Measurements from ENCODE around the gene PLCD4. TPM values are rescaled to one million over a fixed set of nuclear protein-coding genes. Genes with fewer than 3 reads are reported as not detected.

PLCD4 gene
- total RNA-seq, 1 experiment from 2014 or later = 0.24 TPM

GRCh38 chr2:218655751-218656150 lies 48.1 kb downstream of the PLCD4 start:
- Histone ChIP-seq H3K4me3 (ENCODE audit: low read depth, low read length, poor library complexity, severe bottlenecking) (no peak overlapping the region), H3K9me3 (ENCODE audit: low read depth, low read length, poor library complexity, severe bottlenecking) (no peaks in the 10 kb centered on the region), H3K36me3 (ENCODE audit: insufficient read depth, low read length, poor library complexity, severe bottlenecking) (peaks cover 64% of the 10 kb centered on the region), H3K27me3 (replicated peaks; ENCODE audit: insufficient read depth, low read depth, low read length, poor library complexity) (no peaks in the 10 kb centered on the region), H3K4me1 (ENCODE audit: insufficient read depth, low read length, poor library complexity, severe bottlenecking) (peaks cover 5% of the 10 kb centered on the region), H3K27ac (ENCODE audit: low read depth, low read length, poor library complexity, severe bottlenecking) (no peak overlapping the region)
- POLR2A ChIA-PET (ENCODE audit: low non-redundant PET) = no interaction called here
- no TSS peak for BruUV-seq (replicated peaks)
- CTCF ChIA-PET = no interaction called here
- intact Hi-C loops (cut with micrococcal nuclease; ENCODE audit: unreplicated experiment) = no loop called here
- DNase-seq (ENCODE audit: low spot score) = no peak
- TF ChIP-seq EZH2 (IDR thresholded peaks at IDR 0.05; ENCODE audit: borderline replicate concordance, low read depth, low read length, poor library complexity, severe bottlenecking) = no peak
- TF ChIP-seq, protein P1, sequence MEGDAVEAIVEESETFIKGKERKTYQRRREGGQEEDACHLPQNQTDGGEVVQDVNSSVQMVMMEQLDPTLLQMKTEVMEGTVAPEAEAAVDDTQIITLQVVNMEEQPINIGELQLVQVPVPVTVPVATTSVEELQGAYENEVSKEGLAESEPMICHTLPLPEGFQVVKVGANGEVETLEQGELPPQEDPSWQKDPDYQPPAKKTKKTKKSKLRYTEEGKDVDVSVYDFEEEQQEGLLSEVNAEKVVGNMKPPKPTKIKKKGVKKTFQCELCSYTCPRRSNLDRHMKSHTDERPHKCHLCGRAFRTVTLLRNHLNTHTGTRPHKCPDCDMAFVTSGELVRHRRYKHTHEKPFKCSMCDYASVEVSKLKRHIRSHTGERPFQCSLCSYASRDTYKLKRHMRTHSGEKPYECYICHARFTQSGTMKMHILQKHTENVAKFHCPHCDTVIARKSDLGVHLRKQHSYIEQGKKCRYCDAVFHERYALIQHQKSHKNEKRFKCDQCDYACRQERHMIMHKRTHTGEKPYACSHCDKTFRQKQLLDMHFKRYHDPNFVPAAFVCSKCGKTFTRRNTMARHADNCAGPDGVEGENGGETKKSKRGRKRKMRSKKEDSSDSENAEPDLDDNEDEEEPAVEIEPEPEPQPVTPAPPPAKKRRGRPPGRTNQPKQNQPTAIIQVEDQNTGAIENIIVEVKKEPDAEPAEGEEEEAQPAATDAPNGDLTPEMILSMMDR (conservative IDR thresholded peaks at IDR 0.05; ENCODE audit: low read depth, low read length) = no peak

DNA sequence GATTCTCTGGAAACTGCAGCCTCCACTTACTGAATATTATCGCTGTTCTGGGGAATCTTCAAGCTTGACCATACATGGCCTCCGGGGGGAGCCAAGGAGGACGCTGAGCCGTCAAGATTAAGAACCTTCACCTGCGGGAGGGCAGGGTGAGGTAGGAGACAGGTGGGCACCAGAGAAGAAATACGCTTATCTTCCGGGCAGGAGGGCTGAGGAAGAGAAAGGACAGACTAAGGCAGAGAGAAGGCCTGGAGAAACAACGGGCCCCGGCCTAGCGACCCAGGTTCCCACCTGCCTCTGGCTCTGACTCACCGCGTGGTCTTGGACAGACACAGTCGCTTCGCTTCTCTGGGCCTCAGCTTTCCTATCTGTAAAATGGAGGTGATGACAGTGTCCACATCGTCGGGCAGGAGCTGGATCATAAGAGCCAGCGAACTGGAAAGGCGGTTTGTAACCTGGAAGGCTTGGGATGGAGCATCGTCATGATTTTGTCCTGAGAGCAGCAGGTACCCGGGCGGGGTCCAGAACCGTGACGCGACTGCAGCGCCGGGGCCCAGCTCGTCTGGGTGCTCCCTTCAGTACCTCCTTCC lies 51.1 kb downstream of the PLCD4 start:
- Histone ChIP-seq H3K27me3 (replicated peaks; ENCODE audit: insufficient read depth, low read depth, low read length, poor library complexity) (no peaks in the 10 kb centered on the region), H3K4me3 (ENCODE audit: low read depth, low read length, poor library complexity, severe bottlenecking) (peak overlapping the region; percentile 89), H3K36me3 (ENCODE audit: insufficient read depth, low read length, poor library complexity, severe bottlenecking) (peaks cover 57% of the 10 kb centered on the region), H3K27ac (ENCODE audit: low read depth, low read length, poor library complexity, severe bottlenecking) (peak overlapping the region; percentile 85), H3K9me3 (ENCODE audit: low read depth, low read length, poor library complexity, severe bottlenecking) (no peaks in the 10 kb centered on the region), H3K4me1 (ENCODE audit: insufficient read depth, low read length, poor library complexity, severe bottlenecking) (peaks cover 6% of the 10 kb centered on the region)
- TF ChIP-seq, protein P1 (conservative IDR thresholded peaks at IDR 0.05; ENCODE audit: low read depth, low read length) = peak; percentile 50
- no peak for TF ChIP-seq EZH2 (IDR thresholded peaks at IDR 0.05; ENCODE audit: borderline replicate concordance, low read depth, low read length, poor library complexity, severe bottlenecking)
- intact Hi-C loops (cut with micrococcal nuclease; ENCODE audit: unreplicated experiment) = loop anchor here (1.0 kb wide), 1 partner anchor 189 kb away; no protein-coding TSS in a partner anchor
- ChIA-PET POLR2A (ENCODE audit: low non-redundant PET) (interaction anchor here (0.6 to 1.2 kb wide), 2 partner anchors 52 to 67 kb away, joined by 4 read pairs; partner anchors contain the start of gene TTLL4), CTCF (interaction anchor here (0.6 to 2.3 kb wide), 2 partner anchors 78 to 189 kb away, joined by 7 to 28 read pairs; no protein-coding TSS in a partner anchor)
- TSS peak; percentile 76 for BruUV-seq (replicated peaks)
- peak; percentile 62 for DNase-seq (ENCODE audit: low spot score)

GRCh38 chr2:218659258-218659987 lies 51.7 kb downstream of the PLCD4 start, which contains the start of the genes BCS1L and ZNF142:
BCS1L (plus strand) TSS chr2:218659683; CDS start chr2:218660988, 1,305 bp downstream.
ZNF142 (minus strand) TSS chr2:218659623; CDS start chr2:218656429, 3,194 bp downstream.
- POLR2A ChIA-PET (ENCODE audit: low non-redundant PET) = interaction anchor here (0.6 to 1.2 kb wide), 2 partner anchors 51 to 275 kb away, joined by 4 to 8 read pairs; partner anchors contain the start of gene TTLL4
- no TSS peak for BruUV-seq (replicated peaks)
- intact Hi-C loops (cut with micrococcal nuclease; ENCODE audit: unreplicated experiment) = no loop called here
- no peaks in the 10 kb centered on the region for H3K9me3 ChIP-seq (ENCODE audit: low read depth, low read length, poor library complexity, severe bottlenecking)
- peaks cover 6% of the 10 kb centered on the region for H3K4me1 ChIP-seq (ENCODE audit: insufficient read depth, low read length, poor library complexity, severe bottlenecking)
- H3K36me3 ChIP-seq (ENCODE audit: insufficient read depth, low read length, poor library complexity, severe bottlenecking) = peaks cover 57% of the 10 kb centered on the region
- H3K27me3 ChIP-seq (replicated peaks; ENCODE audit: insufficient read depth, low read depth, low read length, poor library complexity) = no peaks in the 10 kb centered on the region
- CTCF ChIA-PET = interaction anchor here (0.6 to 2.3 kb wide), 4 partner anchors 31 to 198 kb away, joined by 7 to 28 read pairs (median 10); no protein-coding TSS in a partner anchor
- TF ChIP-seq, protein P1 (conservative IDR thresholded peaks at IDR 0.05; ENCODE audit: low read depth, low read length) = no peak
- TF ChIP-seq EZH2 (IDR thresholded peaks at IDR 0.05; ENCODE audit: borderline replicate concordance, low read depth, low read length, poor library complexity, severe bottlenecking) = no peak
- H3K4me3 ChIP-seq (ENCODE audit: low read depth, low read length, poor library complexity, severe bottlenecking) = peak within 1 kb of the TSS; percentile 89
- DNase-seq (ENCODE audit: low spot score) = peak; percentile 98
- peak within 1 kb of the TSS; percentile 85 for H3K27ac ChIP-seq (ENCODE audit: low read depth, low read length, poor library complexity, severe bottlenecking)

Data from A673 (cell line).